ENCODE data around the gene FEM1A.
"Not testable (repeated sequence)": the region's sequence is repeated elsewhere in the genome, so short reads cannot be mapped to it uniquely, and the experiment has no call there.

The FEM1A gene

GRCh38 chr19:4843647-4843965 is 52.1 kb downstream of the FEM1A start:
- ChIA-PET CTCF (interaction anchor here (0.9 kb wide), 1 partner anchor 33 kb away, joined by 4 read pairs; no protein-coding TSS in a partner anchor), POLR2A (no interaction called here)
- no peak for TF ChIP-seq HDGF (IDR thresholded peaks at IDR 0.05; ENCODE audit: borderline replicate concordance)
- no peak for DNase-seq (ENCODE audit: extremely low spot score)

GRCh38 chr19:4844348-4845179 is 53.0 kb downstream of the FEM1A start:
- no peak for DNase-seq (ENCODE audit: extremely low spot score)
- no peak for TF ChIP-seq ARNT (IDR thresholded peaks at IDR 0.05)
- TF ChIP-seq FOXA1 (IDR thresholded peaks at IDR 0.05), result no peak
- TF ChIP-seq ELF4 (IDR thresholded peaks at IDR 0.05), result no peak
- no peak for TF ChIP-seq SUZ12 (IDR thresholded peaks at IDR 0.05)
- no peak for TF ChIP-seq L3MBTL2 (conservative IDR thresholded peaks at IDR 0.05)
- TF ChIP-seq HDGF (IDR thresholded peaks at IDR 0.05; ENCODE audit: borderline replicate concordance), result no peak
- TF ChIP-seq LEF1 (IDR thresholded peaks at IDR 0.05; ENCODE audit: borderline replicate concordance), result no peak
- no peak for TF ChIP-seq TARDBP (IDR thresholded peaks at IDR 0.05)
- no peak for TF ChIP-seq CTBP1 (IDR thresholded peaks at IDR 0.05; ENCODE audit: borderline replicate concordance)
- TF ChIP-seq FOXM1 (IDR thresholded peaks at IDR 0.05; ENCODE audit: borderline replicate concordance), result no peak
- POLR2A ChIA-PET, result no interaction called here
- CTCF ChIA-PET, result interaction anchor here (2.8 kb wide), 1 partner anchor 35 kb away, joined by 12 read pairs; no protein-coding TSS in a partner anchor

- not testable (repeated sequence) for DNase-seq (ENCODE audit: extremely low spot score)
- ChIA-PET POLR2A (interaction anchor here (1.0 kb wide), 1 partner anchor 33 kb away, joined by 3 read pairs; no protein-coding TSS in a partner anchor), CTCF (interaction anchor here (0.7 to 2.8 kb wide), 2 partner anchors 20 to 36 kb away, joined by 4 to 12 read pairs; no protein-coding TSS in a partner anchor)
Measured at GRCh38 chr19:4845975-4846374, 54.4 kb downstream of the FEM1A start.

GRCh38 chr19:4847190-4847973 is 55.8 kb downstream of the FEM1A start:
- TF ChIP-seq ZNF384 (IDR thresholded peaks at IDR 0.05), result no peak
- no peak for TF ChIP-seq TARDBP (IDR thresholded peaks at IDR 0.05)
- no peak for TF ChIP-seq L3MBTL2 (conservative IDR thresholded peaks at IDR 0.05)
- no peak for TF ChIP-seq PKNOX1 (IDR thresholded peaks at IDR 0.05)
- no peak for TF ChIP-seq FOXK2 (IDR thresholded peaks at IDR 0.05)
- TF ChIP-seq ARNT (IDR thresholded peaks at IDR 0.05), result no peak
- no peak for TF ChIP-seq FOXM1 (IDR thresholded peaks at IDR 0.05; ENCODE audit: borderline replicate concordance)
- no peak for TF ChIP-seq NFRKB (IDR thresholded peaks at IDR 0.05)
- no peak for TF ChIP-seq SUZ12 (IDR thresholded peaks at IDR 0.05)
- TF ChIP-seq SP1 (IDR thresholded peaks at IDR 0.05), result no peak
- TF ChIP-seq BHLHE40 (IDR thresholded peaks at IDR 0.05; ENCODE audit: borderline replicate concordance), result no peak
- no peak for TF ChIP-seq HDGF (IDR thresholded peaks at IDR 0.05; ENCODE audit: borderline replicate concordance)
- TF ChIP-seq ELF4 (IDR thresholded peaks at IDR 0.05), result no peak
- no peak for TF ChIP-seq FOXA1 (IDR thresholded peaks at IDR 0.05)
- ChIA-PET CTCF (no interaction called here), POLR2A (interaction anchor here (0.8 kb wide), 1 partner anchor 30 kb away, joined by 3 read pairs; no protein-coding TSS in a partner anchor)
- no peak for DNase-seq (ENCODE audit: extremely low spot score)

GRCh38 chr19:4849019-4849418 is 57.5 kb downstream of the FEM1A start:
- ChIA-PET CTCF (no interaction called here), POLR2A (no interaction called here)
- TF ChIP-seq HDGF (IDR thresholded peaks at IDR 0.05; ENCODE audit: borderline replicate concordance) (no peak), L3MBTL2 (conservative IDR thresholded peaks at IDR 0.05) (no peak), ARNT (IDR thresholded peaks at IDR 0.05) (no peak), ZNF384 (IDR thresholded peaks at IDR 0.05) (no peak), NFRKB (IDR thresholded peaks at IDR 0.05) (no peak)
- DNase-seq (ENCODE audit: extremely low spot score), result no peak
